DMS153 treated with DMSO at 0.1 percent for 48 hours (cell line): ENCODE measurements around the gene ANKRD40.
"Not testable (repeated sequence)": the region's sequence is repeated elsewhere in the genome, so short reads cannot be mapped to it uniquely, and the experiment has no call there.

ENCODE experiments used
- DNase-seq: peaks from one replicate; lab custom pipeline; 2025; ENCODE audit not compliant: unreplicated experiment; lab: John Stamatoyannopoulos, UW

ANKRD40 gene

DNA sequence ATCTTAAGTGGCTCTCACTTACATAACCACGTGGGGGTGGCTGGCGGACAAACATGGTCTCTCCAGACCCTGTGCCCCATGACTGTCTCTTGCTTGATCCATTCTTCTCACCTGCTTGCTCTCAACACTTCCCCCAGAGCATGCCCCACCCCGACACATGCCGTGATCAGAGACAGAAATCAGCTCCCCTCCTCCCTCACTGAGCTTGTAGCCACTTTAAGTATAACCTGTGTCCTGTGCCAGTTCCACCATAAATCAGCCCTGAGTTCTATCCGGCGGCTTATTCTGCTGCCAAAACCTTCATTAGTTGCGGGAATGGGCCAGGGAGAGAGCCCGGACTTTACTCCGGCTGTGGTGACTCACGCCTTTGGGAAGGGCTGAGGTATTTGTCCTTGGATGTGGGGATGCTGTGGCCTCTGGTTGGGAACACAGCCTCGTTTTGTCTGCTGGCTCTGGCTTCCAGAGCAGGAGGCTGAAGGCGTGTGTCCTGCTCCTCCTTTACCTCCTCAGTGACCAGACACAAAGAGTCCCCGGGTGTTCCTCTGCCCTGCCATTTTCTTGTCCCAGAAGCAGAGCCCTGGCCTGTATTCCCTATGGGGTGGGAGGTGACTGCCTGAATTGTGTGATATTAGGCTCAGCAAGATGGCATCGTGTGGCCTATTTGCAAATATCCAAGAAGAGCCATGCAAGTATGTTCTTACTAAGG is 21.1 kb downstream of the ANKRD40 start:
- DNase-seq: no peak

DNA sequence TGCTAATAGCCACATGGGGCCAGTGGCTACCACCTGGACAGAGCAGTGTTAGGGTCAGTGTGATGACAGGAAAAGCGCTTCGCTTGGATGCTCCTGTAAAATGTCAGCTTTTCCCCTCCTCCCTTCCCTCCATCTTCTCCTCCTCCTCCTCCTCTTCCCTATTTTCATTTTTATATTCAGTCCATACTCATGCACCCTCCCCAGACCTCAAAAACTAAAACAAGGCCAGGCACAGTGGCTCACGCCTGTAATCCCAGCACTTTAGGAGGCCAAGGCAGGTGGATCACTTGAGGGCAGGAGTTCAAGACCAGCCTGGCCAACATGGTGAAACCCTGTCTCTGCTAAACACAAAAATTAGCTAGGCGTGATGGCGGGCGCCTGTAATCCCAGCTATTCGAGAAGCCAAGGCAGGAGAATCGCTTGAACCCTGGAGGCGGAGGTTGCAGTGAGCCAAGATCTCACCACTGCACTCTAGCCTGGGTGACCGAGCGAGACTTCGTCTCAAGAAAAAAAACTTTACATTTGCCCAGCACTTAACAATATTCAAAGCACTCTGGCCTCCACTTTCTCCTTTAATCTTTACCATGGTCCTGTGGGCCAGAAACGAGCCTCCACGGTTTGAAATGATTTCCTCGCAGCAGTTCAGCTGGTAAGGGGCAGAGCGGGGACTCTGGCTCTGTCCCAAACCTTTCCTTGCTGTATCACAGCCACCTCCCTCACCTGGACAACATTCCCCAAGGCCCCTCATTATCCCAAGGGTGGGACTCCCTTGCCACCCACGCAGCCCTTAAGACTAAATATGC is 21.8 kb downstream of the ANKRD40 start:
- no peak for DNase-seq

DNA sequence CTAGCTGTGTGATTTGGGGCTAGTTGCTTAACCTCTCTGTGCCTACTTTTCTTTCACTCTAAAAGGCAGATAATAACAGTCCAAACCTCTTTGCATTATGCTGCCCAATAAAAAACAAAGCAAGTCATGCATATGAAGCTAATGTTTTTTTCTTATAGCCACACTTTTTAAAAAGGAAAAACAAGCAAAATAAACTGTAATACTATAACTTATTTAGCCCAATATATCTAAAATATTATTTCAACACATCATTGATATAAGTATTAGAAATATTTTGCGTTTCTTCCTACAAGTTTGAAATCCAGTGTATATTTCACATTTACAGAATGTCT is 22.4 kb downstream of the ANKRD40 start:
- DNase-seq: no peak

DNA sequence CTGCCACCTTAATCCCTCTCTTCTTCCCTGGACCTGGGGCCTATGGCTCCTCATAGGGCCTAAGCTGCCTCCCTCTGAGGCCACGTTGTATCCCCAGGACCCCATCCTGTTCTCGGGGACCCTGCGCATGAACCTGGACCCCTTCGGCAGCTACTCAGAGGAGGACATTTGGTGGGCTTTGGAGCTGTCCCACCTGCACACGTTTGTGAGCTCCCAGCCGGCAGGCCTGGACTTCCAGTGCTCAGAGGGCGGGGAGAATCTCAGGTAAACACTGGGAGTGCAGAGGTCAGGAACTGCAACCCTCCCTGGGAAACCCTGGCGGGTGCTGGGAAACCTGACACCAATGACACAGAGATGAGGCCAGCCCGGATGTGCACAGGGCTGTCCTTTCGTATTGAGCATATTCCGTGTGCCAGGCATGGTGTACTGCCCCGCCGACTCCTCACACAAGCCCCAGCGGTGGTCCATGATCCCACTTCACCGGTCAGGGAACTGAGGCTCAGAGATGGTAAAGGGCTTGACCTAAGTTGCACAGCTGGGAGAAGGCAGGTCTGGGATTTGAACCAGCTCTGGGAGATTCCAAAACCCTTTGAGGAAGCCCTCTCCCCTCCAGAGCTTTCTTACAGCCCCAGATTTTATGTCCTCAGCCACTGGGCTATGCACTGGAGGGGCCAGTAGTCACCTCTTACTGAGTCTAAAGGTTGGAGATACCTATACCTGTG is 22.9 kb downstream of the ANKRD40 start:
- no peak for DNase-seq

DNA sequence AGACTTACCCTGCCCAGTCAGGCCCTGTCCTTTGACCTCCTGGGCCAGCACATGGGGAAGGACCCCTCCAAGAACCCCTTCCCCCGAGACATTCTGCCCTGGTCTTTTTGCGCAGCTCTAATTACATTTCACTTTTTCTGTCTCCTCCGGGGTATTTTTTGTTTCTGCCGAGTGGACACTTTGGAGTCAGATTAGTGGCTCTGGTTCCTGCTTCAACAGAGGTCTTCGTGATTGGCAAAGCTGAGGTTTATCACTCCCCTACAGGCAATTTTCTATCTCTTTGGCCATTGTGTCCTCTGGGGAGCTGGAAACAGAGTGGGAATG is 23.5 kb downstream of the ANKRD40 start:
- no peak for DNase-seq

DNA sequence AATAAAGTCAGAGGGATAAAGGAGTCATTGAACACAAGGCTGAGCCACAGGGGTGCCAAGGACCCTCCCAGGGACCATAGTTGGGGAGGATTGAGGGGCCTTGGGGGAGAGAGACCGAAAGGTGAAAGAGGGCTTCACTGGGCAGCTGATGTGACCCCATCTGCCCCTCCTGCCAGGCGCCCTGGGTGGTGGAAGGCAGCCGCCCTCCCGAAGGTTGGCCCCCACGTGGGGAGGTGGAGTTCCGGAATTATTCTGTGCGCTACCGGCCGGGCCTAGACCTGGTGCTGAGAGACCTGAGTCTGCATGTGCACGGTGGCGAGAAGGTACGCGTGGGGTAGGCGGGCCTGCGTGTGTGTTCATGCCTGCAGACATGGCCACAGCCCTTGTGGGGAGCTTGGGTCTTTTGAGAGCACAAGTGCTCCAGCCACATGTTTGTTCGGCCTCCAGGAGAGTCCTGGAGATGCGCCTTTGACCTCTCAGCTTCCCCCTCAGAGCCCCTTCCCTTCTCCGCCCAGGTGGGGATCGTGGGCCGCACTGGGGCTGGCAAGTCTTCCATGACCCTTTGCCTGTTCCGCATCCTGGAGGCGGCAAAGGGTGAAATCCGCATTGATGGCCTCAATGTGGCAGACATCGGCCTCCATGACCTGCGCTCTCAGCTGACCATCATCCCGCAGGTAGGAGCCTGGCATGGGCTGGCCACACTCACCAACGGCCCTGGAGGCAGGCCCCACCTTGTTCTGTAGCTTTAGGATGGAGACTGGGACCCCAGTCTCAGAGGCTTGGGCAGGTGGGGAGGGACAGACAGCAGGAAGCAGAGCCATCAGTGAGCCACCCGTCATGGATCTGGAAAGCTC is 24.1 kb downstream of the ANKRD40 start:
- DNase-seq: no peak

DNA sequence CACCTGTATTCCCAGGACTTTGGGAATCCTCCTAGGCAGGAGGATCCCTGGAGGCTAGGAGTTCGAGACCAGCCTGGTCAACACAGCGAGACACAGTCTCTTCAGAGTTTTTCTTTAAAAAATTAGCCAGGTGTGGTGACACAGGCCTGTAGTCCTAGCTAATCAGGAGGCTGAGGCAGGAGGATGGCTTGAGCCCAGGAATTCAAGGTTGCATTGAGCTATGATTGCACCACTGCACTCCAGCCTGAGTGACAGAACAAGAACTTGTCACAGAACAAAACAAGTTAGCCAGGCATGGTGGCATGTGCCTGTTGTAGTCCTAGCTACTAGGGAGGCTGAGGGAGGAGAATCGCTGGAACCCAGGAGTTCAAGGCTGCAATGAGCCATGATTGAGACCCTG is 24.8 kb downstream of the ANKRD40 start:
- DNase-seq: no peak

DNA sequence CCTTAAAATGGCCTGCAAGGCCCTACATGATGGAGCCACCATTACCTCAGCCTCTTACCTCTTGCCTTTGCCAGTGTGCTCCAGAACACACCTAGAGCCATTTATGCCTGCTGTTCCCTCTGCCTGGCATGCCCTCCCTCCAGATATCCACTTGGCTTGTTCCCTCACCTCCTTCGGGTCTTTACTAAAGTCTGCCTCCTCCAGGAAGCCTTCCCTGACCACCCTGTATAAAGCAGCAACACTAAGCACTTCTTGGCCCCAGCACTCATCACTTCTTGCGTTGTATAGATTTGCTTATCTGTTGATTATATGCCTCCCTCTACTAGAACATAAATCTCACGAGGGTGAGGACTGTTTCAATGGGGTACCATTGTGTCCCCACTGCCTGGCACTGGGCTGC is 25.3 kb downstream of the ANKRD40 start:
- DNase-seq: no peak

DNA sequence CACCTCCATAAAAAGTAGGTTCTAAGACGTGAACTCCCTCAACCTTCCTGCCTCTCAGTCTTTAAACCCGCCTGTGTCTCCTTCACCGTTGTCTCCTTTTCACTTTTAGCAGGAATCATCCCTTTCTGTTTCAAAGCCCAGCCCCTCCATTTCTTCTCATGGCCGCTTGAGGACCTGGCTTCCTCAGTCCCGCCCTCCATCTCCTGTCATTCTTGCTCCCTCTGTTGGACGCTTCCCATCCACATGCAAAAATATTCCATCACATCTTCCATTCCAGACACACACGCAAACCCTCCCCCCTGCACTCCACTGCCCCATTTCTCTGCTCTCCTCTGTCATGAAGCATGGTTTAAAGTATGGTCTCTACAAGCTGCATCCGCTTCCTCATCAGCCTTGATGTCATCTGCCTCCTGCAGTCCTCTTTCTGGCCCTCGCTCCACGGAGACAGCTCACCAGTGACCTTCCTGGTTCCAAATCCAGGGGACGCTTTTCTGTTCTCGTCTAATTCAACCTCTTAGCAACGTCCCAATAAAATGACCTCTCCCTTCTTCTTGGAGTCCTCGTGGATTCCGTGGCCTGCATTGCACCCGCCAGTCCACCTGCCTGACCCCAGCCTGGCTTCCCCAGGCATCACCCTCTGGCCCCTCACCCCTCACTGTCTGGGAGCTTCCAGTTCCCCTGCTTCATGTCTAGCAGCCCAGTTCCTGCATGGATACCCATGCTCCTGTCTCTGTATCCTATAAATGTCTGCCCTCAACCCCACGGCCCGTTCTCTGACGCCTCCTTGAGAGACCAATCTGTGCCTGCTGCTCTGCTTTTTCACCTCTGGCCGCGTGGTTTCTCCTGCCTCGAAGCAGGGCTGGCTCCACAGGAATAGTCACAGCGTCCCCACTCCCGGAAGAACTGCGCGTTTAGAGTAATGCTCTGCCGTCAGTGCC is 26.2 kb downstream of the ANKRD40 start:
- peak; percentile 25 for DNase-seq

DNA sequence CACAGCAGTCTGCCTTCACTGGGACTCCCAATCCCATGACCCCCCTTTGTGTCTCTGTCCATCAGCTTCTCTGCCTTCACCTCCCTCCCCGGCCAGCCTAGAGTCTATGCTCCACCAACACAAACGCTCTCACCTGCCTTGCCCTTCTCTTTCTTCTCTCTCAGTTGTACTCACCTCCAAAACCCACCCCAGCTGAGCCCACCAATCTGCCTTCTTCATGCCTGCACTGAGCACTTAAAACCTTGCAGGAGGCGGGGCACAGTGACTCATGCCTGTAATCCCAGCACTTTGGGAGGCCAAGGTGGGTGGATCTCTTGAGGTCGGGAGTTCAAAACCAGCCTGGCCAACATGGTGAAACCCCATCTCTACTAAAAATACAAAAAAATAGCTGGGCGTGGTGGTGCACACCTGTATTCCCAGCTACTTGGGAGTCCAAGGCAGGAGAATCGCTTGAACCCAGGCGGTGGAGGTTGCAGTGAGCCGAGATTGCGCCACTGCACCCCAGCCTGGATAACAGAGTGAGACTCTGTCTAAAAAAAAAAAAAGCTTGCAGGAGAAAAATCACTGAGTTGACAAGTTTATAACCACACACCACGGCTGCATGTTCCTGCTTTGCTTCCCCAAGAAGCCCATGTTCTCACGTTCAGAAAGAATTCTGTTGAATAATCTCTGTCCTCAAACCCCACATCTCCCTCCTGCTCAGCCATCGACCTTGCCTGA is 27.0 kb downstream of the ANKRD40 start:
- not testable (repeated sequence) for DNase-seq

DNA sequence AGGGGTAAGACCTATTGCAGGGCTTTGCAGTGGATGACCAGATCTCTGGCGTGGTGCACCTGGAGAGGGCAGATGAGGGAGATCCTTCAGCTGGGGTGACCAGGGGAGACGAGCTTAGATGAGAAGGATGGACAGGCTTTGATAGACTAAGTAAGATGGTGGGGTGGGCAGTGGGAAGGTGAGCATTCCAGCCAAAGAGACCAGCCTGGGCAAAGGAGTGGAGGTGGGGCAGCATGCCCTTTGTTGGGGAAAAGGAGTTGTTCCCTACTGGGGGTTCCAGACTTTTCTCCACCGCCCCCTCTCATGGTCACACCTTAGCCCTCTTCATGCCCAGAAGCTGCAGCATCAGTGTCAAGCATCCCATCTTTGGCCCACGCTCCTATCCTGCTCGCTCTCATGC is 27.6 kb downstream of the ANKRD40 start:
- no peak for DNase-seq

DNA sequence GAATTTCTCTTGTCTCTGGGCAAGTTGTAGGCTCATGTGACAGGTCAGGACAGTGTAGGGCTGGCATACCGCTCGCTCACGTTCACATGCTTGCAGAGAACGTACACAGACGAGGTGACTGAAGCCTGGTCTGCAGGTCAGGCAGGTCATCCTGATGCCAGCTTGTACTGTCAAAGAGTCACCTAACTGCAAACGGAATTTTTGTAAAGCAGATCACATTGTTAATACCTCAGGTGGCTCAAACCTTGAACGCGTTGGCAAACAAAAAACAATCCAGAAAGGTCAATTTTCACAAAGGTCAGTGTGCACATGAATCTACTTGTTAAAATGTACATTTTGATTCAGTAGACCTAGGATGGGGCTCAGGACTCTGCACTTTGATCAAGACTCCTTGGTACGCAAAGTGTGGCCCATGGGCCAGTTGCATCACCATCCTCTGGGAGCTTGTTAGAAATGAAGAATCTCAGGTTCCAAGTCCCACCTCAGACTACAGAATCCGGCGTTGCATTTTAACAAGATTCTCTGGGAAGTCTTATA is 28.6 kb downstream of the ANKRD40 start:
- no peak for DNase-seq

DNA sequence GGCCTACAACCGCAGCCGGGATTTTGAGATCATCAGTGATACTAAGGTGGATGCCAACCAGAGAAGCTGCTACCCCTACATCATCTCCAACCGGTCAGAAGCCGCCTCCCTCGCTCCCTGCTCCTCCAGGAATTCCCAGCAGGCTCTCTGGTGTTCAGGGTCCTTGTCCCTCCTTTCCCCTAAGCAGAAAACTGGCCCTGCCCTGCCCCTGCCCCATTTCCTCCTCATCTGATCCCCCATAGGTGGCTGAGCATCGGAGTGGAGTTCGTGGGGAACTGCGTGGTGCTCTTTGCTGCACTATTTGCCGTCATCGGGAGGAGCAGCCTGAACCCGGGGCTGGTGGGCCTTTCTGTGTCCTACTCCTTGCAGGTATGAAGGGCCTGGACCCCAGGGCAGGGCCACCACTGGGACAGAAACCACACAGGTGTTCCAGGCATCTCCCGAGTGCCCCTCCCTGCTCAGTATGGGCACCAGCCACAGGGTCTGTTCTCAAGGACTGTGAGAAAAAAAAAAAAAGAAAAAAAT is 29.8 kb downstream of the ANKRD40 start:
- no peak for DNase-seq

DNA sequence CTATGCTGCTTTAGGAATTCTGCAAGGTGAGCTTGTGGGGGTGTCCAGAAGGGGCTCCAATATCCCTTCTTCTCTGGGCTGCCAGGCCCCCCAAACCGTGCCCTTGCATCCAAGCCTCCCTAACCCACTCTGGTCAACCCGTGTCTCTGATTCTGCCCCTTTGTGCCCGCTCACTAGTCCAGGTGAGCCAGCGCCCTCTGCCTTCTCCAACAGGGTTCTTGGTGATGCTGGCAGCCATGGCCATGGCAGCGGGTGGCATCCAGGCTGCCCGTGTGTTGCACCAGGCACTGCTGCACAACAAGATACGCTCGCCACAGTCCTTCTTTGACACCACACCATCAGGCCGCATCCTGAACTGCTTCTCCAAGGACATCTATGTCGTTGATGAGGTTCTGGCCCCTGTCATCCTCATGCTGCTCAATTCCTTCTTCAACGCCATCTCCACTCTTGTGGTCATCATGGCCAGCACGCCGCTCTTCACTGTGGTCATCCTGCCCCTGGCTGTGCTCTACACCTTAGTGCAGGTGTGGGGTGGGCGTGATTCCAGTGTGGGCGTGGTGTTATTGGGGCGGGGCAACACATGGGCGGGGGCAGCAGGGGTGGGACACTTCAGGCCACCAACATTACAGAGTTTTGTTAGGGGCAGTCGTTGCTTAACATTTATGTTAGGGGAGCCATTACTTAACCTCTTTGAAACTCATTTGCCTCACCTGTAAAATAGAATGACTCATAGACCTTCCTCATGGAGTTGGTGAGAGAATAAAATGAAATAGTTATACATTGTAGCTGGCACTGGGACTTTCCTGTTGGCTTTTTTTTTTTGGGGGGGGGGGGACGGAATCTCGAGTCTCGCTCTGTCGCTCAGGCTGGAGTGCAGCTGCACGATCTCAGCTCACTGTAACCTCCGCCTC is 31.4 kb downstream of the ANKRD40 start:
- DNase-seq: no peak

DNA sequence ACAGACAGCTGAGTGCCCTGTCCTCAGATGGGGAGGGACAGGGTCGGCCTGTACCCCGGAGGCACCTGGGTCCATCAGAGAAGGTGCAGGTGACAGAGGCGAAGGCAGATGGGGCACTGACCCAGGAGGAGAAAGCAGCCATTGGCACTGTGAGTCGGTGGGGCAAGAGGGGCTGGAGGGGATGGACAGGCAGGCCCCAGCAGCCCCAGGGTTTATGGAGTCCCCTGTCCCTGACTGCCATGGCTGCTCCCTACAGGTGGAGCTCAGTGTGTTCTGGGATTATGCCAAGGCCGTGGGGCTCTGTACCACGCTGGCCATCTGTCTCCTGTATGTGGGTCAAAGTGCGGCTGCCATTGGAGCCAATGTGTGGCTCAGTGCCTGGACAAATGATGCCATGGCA is 32.1 kb downstream of the ANKRD40 start:
- no peak for DNase-seq

DNA sequence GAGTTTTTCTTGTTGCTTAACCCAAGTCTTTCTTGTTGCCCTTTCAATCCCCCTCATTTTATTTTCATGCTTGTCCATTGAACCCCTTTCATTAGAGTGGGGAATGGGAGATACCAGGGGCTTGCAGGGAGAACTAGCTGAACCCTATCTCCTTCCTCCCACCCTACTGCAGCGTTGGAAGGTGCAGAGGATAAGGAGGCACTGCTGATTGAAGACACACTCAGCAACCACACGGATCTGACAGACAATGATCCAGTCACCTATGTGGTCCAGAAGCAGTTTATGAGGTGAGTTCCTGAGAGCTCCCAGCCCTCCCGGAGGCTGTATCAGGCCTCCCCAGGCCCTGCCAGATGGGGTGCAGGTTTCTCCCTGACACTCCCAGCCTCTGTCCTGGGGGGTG is 32.5 kb downstream of the ANKRD40 start:
- no peak for DNase-seq

DNA sequence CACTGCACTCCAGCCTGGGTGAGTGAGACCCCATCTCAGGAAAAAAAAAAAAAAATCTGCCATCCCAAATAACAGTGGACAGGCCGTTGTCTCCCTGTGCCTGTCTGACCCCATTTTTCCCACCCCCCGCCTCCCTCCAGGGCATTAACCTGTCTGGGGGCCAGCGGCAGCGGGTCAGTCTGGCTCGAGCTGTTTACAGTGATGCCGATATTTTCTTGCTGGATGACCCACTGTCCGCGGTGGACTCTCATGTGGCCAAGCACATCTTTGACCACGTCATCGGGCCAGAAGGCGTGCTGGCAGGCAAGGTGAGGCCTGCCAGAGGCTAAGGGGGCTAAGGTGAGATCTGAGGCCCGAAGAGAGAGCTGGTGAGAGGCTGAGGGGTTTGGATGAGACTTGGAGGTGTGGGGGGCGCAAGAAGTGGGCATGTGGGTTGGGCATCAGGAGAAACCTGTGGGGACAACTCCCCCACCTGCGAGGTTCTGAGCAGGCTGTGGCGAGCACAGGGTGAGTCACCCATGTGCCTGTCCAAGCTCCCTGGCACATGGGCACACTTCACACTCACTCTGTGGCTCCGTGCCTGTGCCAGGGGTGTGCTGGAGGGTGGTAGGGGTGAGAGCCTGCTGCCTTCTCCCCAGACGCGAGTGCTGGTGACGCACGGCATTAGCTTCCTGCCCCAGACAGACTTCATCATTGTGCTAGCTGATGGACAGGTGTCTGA is 34.7 kb downstream of the ANKRD40 start:
- no peak for DNase-seq
